ENCODE measurements around the gene LOXL4. TPM values are rescaled to one million over a fixed set of nuclear protein-coding genes. Genes with fewer than 3 reads are reported as not detected.

Gene LOXL4
- total RNA-seq, 1 experiment from 2014 or later, result 0.13 TPM

DNA sequence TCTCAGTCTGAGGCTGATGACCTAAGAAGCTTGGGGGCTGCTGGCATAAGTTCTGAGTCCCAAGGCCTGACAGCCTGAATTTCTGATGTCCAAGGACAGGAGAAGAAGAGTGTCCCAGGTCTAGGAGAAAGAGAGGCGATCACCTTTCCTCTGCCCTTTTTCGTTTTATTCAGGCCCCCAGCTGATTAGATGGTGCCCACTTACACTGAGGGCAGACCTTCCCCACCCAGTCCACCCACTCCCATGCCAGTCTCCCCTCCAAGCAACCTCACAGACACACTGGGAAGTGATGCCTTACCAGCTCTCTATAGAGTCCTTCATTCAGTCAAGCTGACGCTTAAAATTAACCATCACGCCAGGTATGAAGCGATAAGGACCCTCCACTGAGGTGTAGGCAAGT, 19.3 kb upstream of the LOXL4 start:
- Histone ChIP-seq H2BK15ac (ENCODE audit: low read depth, low read length) (no peak overlapping the region), H3K27me3 (ENCODE audit: insufficient read depth, low read length) (no peaks in the 10 kb centered on the region), H4K5ac (ENCODE audit: insufficient read length, low read depth, low read length) (no peak overlapping the region), H3K4me1 (ENCODE audit: insufficient read depth, low read length) (no peaks in the 10 kb centered on the region), H3K18ac (ENCODE audit: insufficient read length, low read depth, low read length) (no peak overlapping the region), H2BK12ac (ENCODE audit: insufficient read length, low read depth, low read length) (no peak overlapping the region), H2BK5ac (ENCODE audit: insufficient read length, low read length) (no peak overlapping the region), H3K56ac (ENCODE audit: insufficient read length, low read depth, low read length) (no peak overlapping the region), H2AFZ (ENCODE audit: low read length) (no peak overlapping the region), H3K4ac (ENCODE audit: low read depth, low read length) (no peak overlapping the region), H3K79me1 (ENCODE audit: insufficient read depth, low read depth, low read length, poor library complexity, severe bottlenecking) (no peaks in the 10 kb centered on the region), H2BK120ac (ENCODE audit: low read depth, low read length, poor library complexity, severe bottlenecking) (no peak overlapping the region), H3K14ac (ENCODE audit: insufficient read depth, low read length) (no peak overlapping the region), H4K8ac (replicated peaks; ENCODE audit: insufficient read length, low read depth, low read length) (no peak overlapping the region), H2AK5ac (ENCODE audit: insufficient read length, low read length) (no peak overlapping the region), H3K27ac (ENCODE audit: insufficient read length, low read depth, low read length) (no peak overlapping the region), H3K23me2 (ENCODE audit: insufficient read length, low read depth, low read length, poor library complexity, severe bottlenecking) (no peaks in the 10 kb centered on the region), H2BK20ac (ENCODE audit: low read depth, low read length, poor library complexity, severe bottlenecking) (no peak overlapping the region), H4K20me1 (ENCODE audit: control insufficient read depth, insufficient read depth, insufficient read length) (no peaks in the 10 kb centered on the region), H3K9ac (ENCODE audit: extremely low read depth, insufficient read length, low read length) (no peak overlapping the region), H3K4me2 (ENCODE audit: insufficient read depth, insufficient read length, low read length) (no peak overlapping the region), H3K23ac (ENCODE audit: insufficient read length, low read depth, low read length) (no peak overlapping the region), H3T11ph (ENCODE audit: low read length) (no peak overlapping the region), H4K91ac (ENCODE audit: insufficient read length, low read depth, low read length) (no peak overlapping the region), H3K79me2 (ENCODE audit: insufficient read depth, low read length) (no peaks in the 10 kb centered on the region), H3K9me3 (ENCODE audit: control insufficient read depth, low read depth, low read length) (no peaks in the 10 kb centered on the region)
- H3K36me3 Mint-ChIP-seq (ENCODE audit: insufficient read depth in 1 of 3, low read depth in 3 of 3), result no peaks in the 10 kb centered on the region
- no peak overlapping the region for H3K4me3 Mint-ChIP-seq
- TF ChIP-seq, protein P1, sequence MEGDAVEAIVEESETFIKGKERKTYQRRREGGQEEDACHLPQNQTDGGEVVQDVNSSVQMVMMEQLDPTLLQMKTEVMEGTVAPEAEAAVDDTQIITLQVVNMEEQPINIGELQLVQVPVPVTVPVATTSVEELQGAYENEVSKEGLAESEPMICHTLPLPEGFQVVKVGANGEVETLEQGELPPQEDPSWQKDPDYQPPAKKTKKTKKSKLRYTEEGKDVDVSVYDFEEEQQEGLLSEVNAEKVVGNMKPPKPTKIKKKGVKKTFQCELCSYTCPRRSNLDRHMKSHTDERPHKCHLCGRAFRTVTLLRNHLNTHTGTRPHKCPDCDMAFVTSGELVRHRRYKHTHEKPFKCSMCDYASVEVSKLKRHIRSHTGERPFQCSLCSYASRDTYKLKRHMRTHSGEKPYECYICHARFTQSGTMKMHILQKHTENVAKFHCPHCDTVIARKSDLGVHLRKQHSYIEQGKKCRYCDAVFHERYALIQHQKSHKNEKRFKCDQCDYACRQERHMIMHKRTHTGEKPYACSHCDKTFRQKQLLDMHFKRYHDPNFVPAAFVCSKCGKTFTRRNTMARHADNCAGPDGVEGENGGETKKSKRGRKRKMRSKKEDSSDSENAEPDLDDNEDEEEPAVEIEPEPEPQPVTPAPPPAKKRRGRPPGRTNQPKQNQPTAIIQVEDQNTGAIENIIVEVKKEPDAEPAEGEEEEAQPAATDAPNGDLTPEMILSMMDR (conservative IDR thresholded peaks at IDR 0.05), result no peak
- no peak overlapping the region for H3K27ac Mint-ChIP-seq
- no peak for DNase-seq
- H3K27me3 Mint-ChIP-seq (ENCODE audit: low read depth), result peaks cover 3% of the 10 kb centered on the region
- no peaks in the 10 kb centered on the region for H3K9me3 Mint-ChIP-seq
- peaks cover 3 to 6% of the 10 kb centered on the region in 2 experiments; a peak in 3 of 4 replicates for H3K4me1 Mint-ChIP-seq
- WGBS (ENCODE audit: extremely low coverage, insufficient read length, low lambda C conversion rate), result no CpG with 5 or more reads among the region's 5 CpGs

Measured in H9 (cell line).